A673 (cell line): ENCODE measurements around the gene ZC3H18.

Experiments used
- EZH2 ChIP-seq: fragments of 200-600 bp; sonication (generic); IDR thresholded peaks from 2 replicates; pipeline ENCODE4 v1.6.1; 2017; ENCODE audit warnings: borderline replicate concordance, low read depth, mild to moderate bottlenecking, mixed read lengths, antibody characterized with exemption, low read length; ENCODE audit not compliant: poor library complexity, severe bottlenecking
- TF ChIP-seq, protein P1 (sequence below): fragments of 300-800, 200-600 bp; sonication (generic); conservative IDR thresholded peaks from 2 replicates; pipeline ENCODE4 v1.5.1; 2017; ENCODE audit warnings: low read depth, mild to moderate bottlenecking, antibody characterized with exemption, low read length, moderate library complexity, mixed read lengths

DNA sequence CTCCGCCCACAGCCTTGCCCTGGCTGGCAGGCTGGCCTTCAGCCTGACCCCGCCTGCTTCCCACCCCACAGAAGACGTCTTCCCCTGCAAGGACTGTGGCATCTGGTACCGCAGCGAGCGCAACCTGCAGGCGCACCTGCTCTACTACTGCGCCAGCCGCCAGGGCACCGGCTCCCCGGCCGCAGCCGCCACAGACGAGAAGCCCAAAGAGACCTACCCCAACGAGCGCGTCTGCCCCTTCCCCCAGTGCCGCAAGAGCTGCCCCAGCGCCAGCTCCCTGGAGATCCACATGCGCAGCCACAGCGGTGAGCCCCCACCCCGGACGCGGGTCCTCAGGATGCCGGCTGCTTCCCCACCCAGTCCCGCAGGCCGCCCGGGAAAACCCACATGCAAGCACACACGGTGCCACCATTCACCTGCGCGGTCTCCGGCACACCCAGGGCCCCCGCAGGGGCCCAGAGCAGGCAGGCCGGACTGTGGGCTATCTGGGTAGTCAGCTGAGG, 38.2 kb upstream of the ZC3H18 start:
- TF ChIP-seq, protein P1, sequence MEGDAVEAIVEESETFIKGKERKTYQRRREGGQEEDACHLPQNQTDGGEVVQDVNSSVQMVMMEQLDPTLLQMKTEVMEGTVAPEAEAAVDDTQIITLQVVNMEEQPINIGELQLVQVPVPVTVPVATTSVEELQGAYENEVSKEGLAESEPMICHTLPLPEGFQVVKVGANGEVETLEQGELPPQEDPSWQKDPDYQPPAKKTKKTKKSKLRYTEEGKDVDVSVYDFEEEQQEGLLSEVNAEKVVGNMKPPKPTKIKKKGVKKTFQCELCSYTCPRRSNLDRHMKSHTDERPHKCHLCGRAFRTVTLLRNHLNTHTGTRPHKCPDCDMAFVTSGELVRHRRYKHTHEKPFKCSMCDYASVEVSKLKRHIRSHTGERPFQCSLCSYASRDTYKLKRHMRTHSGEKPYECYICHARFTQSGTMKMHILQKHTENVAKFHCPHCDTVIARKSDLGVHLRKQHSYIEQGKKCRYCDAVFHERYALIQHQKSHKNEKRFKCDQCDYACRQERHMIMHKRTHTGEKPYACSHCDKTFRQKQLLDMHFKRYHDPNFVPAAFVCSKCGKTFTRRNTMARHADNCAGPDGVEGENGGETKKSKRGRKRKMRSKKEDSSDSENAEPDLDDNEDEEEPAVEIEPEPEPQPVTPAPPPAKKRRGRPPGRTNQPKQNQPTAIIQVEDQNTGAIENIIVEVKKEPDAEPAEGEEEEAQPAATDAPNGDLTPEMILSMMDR = no peak
- no peak for TF ChIP-seq EZH2
